ENCODE data around the gene RMI2.
"Not testable (repeated sequence)": the region's sequence is repeated elsewhere in the genome, so short reads cannot be mapped to it uniquely, and the experiment has no call there.

RMI2 gene
- total RNA-seq: 1.9 to 2.8 reads per million in 2 experiments

DNA sequence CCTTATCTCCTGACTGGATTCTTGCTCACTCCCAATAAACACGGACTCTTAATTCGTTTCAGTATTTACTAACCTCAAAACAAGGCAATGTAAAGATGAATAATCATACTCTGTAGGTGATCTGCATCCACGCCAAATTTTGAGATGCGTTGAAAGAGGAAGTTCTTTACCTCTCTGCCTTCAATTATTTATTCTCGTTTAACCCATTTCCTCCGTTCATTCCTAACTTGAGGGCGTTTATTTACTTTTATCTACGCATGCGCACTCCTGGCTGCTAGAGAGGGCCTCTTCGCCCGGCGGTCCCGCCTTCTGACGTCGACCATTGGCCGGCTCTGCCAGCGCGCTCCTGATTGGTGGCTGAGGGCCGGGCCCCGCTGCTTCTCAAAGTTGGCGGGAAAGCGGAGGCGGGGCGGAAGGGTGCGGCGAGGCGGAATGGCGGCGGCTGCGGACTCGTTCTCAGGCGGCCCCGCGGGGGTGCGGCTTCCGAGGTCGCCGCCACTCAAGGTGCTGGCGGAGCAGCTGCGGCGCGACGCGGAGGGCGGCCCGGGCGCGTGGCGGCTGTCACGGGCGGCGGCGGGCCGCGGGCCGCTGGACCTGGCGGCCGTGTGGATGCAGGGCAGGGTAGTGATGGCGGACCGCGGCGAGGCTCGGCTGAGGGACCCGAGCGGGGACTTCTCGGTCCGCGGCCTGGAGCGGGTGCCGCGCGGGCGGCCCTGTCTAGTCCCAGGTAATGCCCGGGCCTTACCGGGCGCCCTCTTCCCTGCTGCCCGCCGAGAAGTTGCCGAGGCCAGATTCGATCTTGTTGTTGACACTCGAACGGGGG is at the start of gene RMI2:
RMI2 (plus strand) TSS at position 420 of the 823 bp plus-strand sequence; CDS start at position 433, 13 bp downstream.
- peak; percentile 93 for DNase-seq (ENCODE audit: low read depth)

DNA sequence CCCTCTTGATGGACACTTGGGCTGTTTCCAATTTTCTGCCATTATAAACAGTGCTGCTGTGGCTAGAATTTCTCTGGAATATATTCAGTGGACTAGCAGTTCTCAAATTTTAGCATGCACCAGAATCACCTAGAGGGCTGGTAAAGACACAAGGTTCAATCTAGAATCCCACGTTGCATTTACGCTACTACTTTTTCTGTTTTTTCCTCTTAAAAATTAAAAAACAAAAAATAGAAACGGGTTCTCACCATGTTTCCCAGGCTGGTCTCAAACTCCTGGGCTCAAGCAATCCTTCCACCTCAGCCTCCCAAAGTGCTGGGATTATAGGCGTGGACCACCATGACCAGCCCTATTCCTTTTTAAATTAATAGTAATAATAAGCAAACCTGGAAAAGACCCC is 49.6 kb upstream of the RMI2 start:
- no peak for DNase-seq (ENCODE audit: low read depth)

GRCh38 chr16:11296351-11296705 is 48.9 kb upstream of the RMI2 start:
- no peak for DNase-seq (ENCODE audit: low read depth)

- DNase-seq (ENCODE audit: low read depth): no peak
Measured at GRCh38 chr16:11296706-11297491, 48.4 kb upstream of the RMI2 start.

GRCh38 chr16:11297492-11298142 is 47.6 kb upstream of the RMI2 start:
- DNase-seq (ENCODE audit: low read depth): peak; percentile 35

DNA sequence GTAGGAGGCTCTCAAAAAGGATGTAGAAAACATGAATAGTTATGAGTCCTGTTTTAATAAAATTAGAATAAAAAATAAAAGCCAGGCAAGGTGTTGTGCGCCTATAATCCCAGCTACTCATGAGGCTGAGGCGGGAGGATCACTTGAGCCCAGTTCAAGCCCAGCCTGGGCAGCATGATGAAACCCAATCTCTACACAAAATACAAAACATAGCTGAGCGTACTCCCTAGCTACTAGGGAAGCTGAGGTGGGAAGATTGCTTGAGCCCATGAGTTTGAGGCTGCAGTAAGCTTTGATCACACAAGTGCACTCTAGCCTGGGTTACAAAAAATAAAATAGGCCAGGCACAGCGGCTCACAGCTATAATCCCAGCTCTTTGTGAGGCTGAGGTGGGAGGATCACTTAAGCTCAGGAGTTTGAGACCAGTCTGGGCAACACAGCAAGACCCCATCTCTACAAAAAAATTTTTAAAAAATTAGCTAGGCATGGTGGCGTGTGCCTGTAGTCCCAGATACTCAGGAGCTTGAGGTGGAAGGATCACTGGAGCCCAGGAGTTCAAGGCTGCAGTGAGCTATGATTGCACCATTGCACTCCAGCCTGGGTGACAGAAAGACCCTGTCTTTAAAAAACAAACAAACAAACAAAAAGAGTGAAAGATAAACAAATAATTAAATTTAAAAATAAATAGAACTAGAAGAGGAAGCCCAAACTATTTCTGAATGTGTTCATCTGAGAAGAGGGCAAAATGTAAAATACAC is 46.9 kb upstream of the RMI2 start:
- DNase-seq (ENCODE audit: low read depth): no peak

- DNase-seq (ENCODE audit: low read depth): not testable (repeated sequence)
Measured at GRCh38 chr16:11298950-11299547, 46.2 kb upstream of the RMI2 start.

DNA sequence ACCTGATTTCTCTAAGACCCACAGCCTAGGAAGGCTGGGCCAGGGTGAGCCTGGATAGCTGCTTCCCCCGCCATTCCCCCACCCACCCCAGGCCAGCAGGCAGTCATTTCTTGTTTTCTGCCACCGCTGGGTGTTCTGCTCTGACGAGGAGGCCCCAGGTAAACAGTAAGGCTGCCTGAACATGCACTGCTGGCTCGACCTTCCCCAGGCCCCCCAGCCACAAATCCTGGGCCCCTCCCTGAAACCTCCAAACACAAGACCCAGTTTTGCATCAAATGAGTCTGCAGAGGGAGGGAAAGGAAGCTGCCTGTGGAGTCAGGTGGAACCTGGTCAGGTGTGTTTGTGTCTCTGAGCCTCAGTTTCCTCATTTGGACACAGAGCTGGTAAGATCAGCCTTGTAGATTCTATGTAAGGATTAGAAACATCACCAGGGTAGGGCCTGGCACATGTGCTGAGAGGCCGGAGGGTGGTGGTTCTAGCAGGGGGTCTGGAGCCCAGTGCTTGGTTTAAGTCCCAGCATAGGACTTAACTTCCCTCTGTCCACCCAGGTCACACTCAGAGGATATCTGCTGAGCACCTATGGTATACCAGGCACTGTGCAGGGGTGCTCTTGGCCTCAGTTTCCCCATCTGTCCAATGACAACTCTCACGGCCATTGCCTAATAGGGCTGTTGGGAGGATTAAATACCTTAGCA is 45.2 kb upstream of the RMI2 start:
- no peak for DNase-seq (ENCODE audit: low read depth)

DNA sequence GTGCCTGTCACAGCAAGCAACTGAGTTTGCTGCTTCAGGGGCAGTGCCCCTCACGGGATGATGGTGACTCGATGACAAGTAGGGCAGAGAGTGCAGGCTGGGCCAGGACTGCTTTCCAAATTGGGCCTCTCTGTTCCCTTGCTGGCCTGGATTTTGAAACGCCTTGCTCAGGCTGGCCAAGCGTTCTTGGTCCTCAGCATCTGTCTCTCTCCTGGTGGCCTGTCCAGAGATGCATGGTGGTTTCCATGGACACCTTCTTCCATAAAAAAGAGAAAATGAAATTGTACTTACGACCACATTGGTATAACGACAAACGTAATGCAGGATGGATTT is 44.7 kb upstream of the RMI2 start:
- no peak for DNase-seq (ENCODE audit: low read depth)

DNA sequence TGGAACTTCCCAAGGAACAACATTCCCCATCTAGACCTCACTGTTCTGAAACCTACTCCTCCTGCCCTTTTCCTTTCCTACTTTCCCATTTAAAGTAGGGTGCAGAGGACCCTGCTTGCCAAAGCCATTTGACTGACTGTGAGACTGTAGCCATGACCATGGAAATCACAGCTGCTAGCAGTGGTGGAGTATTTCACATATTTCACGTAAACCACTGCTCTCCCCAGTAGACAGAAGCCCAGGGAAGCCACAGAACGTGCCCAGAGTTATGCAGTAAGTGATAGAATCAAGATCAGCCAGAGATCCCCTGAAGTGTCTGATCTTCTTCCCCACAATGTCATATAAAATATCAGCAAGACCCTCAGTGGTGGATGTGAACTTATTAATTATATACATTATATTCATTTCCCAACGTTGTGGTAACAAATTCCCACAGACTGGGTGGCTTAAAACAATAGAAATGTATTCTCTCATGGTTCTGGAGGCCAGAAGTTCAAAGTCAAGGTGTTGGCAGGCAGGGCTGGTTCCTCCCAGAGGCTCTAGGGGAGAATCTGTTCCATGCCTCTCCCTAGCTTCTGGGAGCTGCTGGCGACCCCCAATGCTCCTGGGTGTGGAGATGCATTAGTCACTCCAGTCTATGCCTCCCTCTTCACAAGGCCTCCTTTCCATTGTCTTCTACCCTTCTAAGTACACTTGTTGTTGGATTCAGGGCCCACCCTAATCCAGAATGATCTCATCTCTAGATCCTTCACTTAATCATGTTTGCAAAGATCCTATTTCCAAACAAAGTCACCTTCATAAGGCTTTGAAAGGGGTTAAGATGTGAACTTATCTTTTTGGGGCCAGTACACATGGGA is 43.4 kb upstream of the RMI2 start:
- no peak for DNase-seq (ENCODE audit: low read depth)

DNA sequence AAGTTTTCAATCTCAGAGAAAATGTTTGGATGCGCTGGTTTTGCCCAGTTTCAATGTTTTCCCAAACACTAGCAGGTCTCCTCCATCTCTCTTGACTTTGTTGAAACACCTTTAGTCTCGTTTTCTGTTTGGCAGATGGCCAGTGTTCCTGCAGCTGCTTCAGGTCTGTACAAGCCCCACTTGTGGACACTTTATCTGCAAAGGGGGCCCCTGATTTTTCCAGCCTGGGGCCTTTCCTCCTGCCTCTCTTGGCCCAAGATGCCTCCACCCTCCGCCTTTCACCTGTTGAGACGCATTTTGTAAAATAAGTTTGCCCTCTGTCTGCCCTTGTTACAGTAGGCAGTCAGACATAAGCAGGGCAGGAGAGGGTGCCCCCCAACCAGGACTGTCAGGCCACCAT is 42.3 kb upstream of the RMI2 start:
- DNase-seq (ENCODE audit: low read depth): no peak

- no peak for DNase-seq (ENCODE audit: low read depth)
Measured at GRCh38 chr16:11303405-11304138, 41.7 kb upstream of the RMI2 start.

GRCh38 chr16:11306381-11306780 is 38.9 kb upstream of the RMI2 start:
- DNase-seq (ENCODE audit: low read depth): no peak

- DNase-seq (ENCODE audit: low read depth): no peak
Measured at GRCh38 chr16:11306997-11307638, 38.1 kb upstream of the RMI2 start.

- no peak for DNase-seq (ENCODE audit: low read depth)
Measured at GRCh38 chr16:11307639-11308492, 37.4 kb upstream of the RMI2 start.

DNA sequence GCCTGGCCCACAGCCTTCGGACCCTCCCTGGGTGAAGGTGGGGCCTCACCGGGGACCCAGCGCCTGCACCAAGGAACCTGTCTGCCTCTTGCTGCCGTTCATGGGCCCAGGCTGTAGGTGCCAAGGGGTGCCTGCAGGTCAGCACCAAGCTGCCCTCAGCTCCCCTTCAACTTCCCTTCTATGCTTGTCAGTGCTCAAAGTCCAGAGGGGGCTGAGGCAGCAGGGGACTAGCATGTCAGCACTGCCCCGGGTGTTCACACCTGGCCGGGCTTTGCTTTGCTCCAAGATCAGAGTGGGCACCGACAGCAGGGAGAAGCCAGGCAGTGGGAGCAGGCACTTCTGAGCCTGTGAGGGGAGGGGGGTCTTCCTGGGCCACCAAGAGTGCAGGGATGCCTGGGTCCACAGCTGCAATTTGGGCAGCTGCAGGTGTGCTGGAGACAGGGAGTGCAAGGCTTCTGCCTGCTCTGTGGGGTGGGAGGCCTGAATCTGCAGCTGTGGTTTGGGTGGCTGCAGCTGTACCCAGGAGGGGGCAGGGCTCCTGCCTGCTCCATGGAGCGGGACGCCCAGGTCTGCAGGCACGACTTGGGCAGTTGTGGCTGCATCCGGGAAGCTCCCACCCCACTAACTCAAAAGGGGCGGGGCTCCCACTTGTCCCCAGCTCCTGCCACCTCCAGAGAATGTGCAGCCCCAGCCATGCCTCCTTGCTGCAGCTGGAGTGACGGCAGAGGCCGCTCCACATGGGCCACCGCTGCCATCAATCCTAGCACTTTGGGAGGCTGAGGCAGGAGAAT is 36.6 kb upstream of the RMI2 start:
- DNase-seq (ENCODE audit: low read depth): no peak
